H1 (cell line): Measurements from ENCODE around the gene HIVEP3. TPM values are rescaled to one million over a fixed set of nuclear protein-coding genes. Genes with fewer than 3 reads are reported as not detected.

Source experiments
- CHD1 ChIP-seq: IDR thresholded peaks from 2 replicates; pipeline ENCODE4 v1.6.1; 2012; ENCODE audit warnings: low read depth, low read length, improper control_type of control experiment
- NANOG ChIP-seq: IDR thresholded peaks from 2 replicates; pipeline ENCODE4 v1.6.1; 2011; ENCODE audit warnings: low read length, low read depth, mild to moderate bottlenecking, inconsistent platforms; ENCODE audit not compliant: insufficient read depth, poor library complexity, severe bottlenecking
- RNF2 ChIP-seq: fragments of 200-900, 300-1000 bp; sonication (generic); IDR thresholded peaks from 2 replicates; pipeline ENCODE4 v1.7.1; 2016; ENCODE audit warnings: borderline replicate concordance, low read depth, mild to moderate bottlenecking, antibody characterized with exemption, low read length; ENCODE audit not compliant: poor library complexity, severe bottlenecking; ENCODE audit errors: missing control alignments
- TAF7 ChIP-seq: optimal IDR thresholded peaks from 2 replicates; pipeline ENCODE3; 2011; ENCODE audit warnings: low read depth, mild to moderate bottlenecking, inconsistent platforms, low read length, moderate library complexity, borderline replicate concordance
- TCF12 ChIP-seq: IDR thresholded peaks from 2 replicates; pipeline ENCODE4 v1.6.1; 2011; ENCODE audit warnings: low read depth, mild to moderate bottlenecking, low read length
- polyA plus RNA-seq, 7 experiments: library from polyadenylated mRNA; depleted of rRNA in 3 of 7; stranded (reverse) in 5 of 7; unstranded in 2 of 7; fragments of >200 nt in 5 of 7; fragments of 200-250 nt in 2 of 7; gene quantifications; 1 replicate in 5 of 7; 2 replicates in 1 of 7; 4 replicates in 1 of 7; pipeline versions ENCODE4 v1.2.1 to v1.2.3, GENCODE V29; 2011 to 2013; ENCODE audit warnings: missing spikeins in 2 of 7, mixed read lengths in 2 of 7
- total RNA-seq: library from RNA; stranded (reverse); fragmentation: NEBNext Ultra II Directional; extraction: Animal tissue kit (Norgen Biotek cat#: 25700); gene quantifications from 2 replicates; pipeline ENCODE4 v1.2.1, GENCODE V29; 2021

Gene HIVEP3
- total and polyA plus RNA-seq, 2 of the 8 experiments (the other 6 are each of a cell fraction or from before 2014, with no cell fraction given): 0.24 to 0.69 TPM

- no peak for TF ChIP-seq TAF7
- TF ChIP-seq RNF2: no peak
- no peak for TF ChIP-seq CHD1
- TF ChIP-seq TCF12: no peak
- no peak for TF ChIP-seq NANOG
Observed at GRCh38 chr1:41479000-41479807, 439.5 kb downstream of the HIVEP3 start (continued).
